ENCODE data around the gene USH2A.
A peak's percentile ranks its signal among the peaks of the same experiment; 100 is the strongest.
"Not testable (repeated sequence)": the region's sequence is repeated elsewhere in the genome, so short reads cannot be mapped to it uniquely, and the experiment has no call there.

USH2A gene

DNA sequence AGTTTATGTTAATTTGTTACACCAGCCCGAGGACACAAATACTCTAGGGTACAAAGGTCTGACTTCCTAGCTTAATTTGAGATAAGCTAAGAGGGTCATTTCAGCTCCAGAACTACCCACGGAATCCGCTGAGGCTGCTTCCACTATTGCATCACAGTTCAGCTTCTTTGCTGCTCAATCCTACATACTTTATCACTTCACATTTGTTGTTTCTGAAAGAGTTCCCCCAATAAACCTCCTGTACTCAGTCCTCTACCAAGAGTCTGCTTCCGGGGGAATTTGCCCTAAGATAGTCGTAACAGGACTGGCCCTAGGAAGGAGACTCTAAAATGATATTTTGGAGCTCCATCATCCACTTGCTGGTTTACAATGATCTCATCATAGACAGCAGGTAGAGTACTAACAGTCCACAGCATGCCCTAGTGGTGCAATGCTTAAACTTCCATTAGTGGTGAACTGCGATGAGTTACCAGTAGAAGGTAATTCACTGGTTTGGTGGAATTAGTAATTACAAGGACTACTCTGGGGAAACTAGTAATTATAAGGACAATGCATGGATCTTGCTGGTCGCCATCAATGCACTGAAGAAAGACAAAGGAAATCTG, 229.3 kb downstream of the USH2A start:
- DNase-seq: no peak

DNA sequence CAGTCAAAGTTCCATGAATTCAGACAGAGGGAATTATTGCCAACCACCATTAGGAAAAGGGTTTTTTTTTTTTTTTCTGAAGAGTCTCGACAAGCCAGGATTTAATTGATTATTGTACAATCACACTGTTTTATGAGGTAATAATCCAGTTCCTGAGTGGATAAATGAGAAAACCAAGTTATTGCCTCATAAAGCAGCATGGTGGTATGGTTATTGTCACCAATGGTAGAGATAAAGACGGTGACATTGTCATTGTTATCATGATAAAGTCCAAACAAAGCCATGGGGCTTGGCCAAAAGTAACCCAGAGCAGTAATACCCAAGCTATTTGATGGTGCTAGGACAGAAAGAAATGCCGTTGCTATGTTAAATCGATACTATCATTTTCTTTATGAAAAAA, 232.8 kb downstream of the USH2A start:
- DNase-seq: no peak

DNA sequence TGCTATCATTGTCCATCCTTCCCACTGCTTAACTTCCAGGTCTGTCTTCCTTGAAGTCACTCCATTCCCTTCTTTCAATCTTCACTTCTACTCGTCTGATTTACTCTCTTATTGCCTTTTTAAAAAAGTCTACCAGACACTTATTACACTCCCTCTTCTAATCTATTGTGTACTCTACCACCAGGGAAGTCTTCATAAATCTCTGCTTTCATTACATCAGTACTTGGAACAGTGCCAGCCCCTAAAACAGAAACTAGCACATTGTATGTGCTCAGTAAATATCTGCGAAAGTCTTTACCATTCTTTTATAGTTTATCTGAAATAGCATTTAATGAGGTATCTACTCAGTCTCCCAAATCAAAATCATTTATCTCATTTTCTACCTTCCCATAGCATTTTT, 236.4 kb downstream of the USH2A start:
- DNase-seq: no peak

DNA sequence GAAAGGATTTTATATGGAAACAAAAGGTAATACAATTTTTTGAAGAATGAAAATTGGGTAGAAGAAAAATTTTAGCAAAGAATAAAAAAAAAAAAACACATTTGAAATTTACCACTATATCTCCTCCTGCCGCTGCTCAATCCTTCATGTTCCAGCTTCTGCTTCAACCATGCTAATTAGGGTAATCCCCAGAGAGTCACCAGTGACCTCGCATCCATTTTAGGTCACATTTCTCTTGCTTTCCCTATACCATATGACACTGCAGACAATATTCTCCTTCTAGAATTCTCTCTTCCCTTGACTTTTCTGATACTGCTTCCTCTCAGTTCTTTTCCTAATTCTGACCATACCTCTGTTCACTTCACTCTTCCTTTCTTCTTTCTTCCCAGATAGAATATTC, 237.1 kb downstream of the USH2A start:
- no peak for DNase-seq

DNA sequence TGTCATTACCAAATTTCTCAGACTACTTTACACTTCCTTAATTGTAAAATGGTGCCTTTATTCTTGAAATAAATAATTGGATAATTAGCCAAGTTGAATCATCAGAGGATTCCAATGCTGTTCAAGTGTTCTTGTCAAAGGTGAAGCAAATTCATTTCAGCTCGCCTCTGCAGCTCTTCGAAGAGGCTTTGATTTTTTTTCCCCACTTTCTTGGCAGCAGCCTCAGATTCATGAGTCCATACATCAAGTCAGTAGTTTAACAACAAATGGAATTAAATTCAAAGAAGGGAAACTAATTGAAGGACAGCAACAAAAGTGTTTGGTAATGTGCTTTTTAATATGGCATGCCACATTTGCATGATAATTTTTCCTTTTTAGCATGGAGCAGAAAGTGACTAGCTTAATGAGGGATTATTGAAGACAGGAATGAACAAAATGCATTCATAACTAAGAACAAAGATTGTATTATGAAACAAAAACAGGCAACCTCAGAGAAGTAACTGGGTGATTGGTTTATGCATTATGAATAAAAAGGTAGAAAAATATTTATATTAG, 239.0 kb downstream of the USH2A start:
- no peak for DNase-seq

DNA sequence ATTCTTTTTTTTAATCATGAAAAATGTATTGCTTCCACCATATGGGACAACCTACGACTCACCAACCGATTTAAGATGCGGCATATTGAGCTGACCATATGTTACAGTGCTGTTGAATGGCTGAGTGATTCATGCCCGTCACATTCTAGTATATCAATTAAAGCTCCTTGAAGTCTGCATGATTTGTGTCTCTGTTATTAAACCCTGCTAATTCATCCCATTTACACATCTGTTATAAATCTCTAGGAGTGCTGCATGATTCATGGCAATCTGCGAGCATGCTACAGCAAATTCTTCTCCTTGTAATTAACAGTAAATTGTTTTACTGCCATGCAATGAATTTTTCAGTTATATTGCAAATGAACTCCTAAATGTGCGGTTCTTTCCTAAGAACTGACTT, 239.8 kb downstream of the USH2A start:
- peak; percentile 23 for DNase-seq

DNA sequence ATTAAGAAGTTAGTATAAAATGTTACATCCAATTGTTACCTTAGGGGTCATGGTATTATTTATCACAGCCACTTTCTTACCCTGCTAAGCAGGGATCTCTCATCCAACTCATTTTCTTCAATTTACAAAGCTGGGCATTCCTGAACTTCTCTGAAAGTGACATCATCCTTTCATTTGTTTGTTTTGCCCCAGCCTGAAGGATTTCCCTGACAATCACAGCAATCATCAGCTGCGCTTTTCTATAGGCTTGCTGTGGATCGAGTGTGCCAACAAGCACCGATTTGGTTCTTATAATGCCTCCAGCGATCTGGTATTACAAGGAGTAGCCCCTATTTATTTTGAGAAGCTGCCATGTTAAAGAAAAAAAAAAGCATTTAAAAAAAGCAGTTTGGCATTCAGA, 240.2 kb downstream of the USH2A start:
- peak; percentile 28 for DNase-seq

DNA sequence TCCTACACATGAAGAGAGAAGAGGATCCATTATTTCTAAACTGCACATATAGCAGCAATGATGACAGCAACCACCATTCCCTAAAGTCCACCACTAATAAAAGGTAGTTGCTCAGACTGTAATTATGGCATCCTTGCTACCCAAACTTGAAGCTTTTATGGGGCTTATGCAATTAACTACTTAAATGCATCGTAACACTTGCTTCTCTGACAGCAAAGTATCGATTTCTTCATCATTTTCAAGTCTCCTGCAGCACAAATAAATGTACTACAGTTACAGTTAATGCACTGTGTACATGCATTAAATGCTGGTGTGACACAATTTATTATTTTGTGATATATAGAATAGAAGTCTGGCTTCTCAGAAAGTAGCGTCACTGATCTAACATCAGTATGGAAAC, 241.7 kb downstream of the USH2A start:
- no peak for DNase-seq

DNA sequence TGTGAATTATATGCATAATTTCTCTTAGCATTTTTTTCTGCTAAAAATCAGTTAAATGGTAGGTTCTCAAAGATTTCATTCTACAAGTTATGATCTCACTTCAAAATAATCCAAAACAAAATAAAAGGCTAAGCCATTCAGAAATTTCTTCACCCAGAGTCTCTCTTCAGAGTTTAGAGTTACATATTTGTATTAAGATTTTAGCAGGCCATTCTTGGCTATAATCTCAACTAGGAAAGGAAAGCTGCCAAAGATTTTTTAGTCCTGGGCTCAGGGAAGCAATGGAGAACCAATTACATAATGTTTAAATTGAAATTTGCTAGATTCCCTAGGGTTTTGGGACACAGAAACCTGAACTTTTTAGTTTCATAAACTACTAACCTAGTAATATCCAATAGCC, 245.0 kb downstream of the USH2A start:
- DNase-seq: no peak

DNA sequence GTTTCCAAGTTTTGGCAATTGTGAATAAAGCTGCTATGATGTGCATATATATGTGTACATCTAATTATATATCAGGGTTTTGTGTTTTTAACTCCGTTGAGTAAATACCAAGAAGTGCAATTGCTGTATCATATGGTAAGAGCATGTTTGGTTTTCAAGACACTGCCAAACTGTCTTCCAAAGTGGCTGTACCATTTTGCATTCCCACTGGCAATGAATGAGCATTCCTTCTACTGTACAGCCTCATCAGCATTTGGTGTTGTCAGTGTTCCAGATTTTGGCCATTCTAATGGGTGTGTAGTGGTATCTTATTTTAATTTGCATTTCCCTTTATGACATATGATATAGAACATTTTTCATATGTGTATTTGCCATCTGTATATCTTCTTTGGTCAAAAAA, 246.3 kb downstream of the USH2A start:
- no peak for DNase-seq

DNA sequence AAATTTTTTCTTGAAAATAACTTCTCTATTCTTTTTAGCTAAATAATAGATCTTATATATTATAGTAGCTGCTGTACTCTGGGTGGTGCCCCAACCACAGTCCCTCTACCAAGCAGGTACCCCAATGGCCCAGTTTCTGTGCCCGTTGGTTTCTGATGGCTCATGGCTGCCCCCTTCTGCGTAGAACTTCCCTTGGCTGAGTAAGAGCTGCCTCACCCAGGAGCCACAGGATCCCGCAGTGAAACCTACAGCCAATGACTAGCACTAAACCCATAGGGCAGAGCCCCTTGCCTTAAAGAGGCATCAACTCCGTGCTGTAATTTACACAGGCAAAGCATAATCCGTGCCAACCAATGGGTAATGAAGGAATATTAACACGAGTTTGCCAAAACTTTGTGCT, 247.5 kb downstream of the USH2A start:
- DNase-seq: no peak

DNA sequence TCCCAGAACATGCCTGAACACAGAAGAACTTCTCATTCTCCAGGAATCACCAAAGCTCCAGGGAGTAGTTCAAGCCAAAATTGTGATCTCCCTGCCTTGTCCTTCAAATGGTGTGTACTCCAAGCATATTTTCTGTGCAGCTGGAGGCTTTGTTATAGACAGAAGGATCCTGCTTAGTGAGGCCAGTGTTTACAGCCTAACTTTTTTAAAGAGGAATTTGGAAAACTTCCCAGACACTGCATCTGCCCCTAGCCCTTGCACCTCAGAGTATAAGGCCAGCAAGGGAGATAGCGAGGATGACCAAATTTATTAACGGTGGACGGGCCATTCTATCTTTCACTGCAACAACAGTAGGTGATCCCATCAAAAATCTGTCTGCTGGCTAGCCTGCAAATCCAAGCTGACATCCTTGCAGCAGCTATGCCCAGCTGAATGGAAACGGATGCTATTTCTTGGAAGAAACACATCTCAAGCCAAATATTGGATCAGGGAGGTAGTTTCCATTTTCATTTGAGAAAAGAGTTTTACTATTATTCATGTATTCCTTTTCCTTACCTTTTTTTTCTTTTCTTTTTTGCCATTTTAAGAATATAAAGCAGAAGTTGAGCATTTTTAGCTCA, 249.8 kb downstream of the USH2A start:
- DNase-seq: no peak

DNA sequence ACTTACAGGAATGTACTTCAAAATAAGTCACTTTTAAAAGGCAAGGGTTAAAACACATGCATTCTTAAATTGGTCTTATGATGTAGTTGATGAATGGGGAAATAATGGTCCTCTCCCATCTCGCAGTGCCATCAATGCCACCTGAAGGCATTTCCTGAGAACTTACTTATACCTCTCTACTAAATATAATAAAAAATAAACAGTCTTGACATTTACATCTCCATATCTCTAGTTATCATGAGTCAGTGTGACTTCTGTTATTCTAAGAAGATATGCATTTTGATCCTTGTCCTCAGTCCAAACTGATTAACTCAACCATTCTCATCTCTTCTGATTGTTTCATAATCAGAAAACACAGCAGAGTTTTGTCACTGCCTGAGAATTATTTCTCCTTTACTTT, 253.9 kb downstream of the USH2A start:
- no peak for DNase-seq

DNA sequence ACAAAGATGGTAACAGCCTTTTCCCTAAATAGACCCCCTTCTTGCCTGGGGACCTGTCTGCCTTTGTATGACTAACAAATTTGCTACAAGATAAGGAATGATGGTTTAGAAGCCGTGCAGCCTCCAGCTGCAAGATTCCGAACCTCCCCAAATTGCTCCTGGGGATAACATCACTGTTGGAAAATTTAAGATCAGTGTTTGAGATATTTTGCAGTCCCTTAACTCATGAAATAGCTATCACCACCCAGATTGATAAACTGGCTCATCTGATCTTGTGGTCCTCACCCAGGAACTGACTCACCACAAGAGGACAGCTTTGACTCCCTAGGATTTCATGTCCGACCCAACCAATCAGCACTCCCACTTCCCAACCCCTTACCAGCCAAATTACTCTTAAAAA, 254.7 kb downstream of the USH2A start:
- no peak for DNase-seq

DNA sequence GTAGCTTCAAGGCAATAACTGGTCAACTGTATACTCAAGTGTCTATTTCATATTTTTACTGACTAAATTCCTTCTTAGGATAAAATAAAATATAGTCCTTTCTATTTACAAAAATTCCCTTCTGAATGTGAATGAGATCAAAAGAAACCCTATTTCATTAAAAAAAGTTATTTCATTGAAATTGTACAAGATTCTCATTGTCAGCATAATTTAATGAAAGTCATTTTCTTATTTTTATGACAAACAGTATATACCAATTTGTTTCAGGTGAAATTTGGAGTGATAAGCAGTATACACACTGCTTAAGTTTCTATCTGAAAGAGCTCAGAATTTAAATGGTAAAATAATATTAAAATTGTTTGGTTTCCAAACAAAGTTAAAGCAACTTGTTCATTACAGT, 269.2 kb downstream of the USH2A start:
- no peak for DNase-seq

DNA sequence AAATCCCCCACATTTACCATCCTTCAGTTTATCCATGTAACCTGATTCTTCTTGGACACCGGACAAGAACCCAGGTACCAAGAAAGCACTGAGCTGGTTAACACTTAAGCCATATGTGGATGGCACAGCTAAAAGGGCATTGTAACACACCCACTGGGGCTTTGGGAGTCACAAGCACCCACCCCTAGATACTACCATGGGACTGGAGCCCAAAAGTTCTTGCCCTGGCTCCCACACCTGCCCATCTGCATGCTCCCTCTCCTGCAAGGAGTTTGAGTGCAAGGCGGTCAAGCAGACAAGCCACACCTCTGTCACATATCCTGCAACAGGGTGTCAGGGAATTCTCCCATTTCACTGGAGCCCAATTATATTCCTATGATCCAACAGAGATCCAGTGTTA, 270.1 kb downstream of the USH2A start:
- DNase-seq: no peak

DNA sequence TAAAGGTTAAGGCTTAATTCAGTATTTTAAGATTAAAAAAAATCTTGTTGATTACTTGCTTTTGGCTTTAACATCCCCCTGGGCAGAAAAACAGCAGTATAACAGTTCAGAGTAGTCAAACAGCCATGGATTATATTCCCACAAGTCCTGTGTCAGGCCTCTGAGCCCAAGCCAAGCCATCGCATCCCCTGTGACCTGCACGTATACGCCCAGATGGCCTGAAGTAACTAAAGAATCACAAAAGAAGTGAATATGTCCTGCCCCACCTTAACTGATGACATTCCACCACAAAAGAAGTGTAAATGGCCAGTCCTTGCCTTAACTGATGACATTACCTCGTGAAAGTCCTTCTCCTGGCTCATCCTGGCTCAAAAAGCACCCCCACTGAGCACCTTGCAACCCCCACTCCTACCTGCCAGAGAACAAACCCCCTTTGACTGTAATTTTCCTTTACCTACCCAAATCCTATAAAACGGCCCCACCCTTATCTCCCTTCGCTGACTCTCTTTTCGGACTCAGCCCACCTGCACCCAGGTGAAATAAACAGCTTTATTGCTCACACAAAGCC, 277.7 kb downstream of the USH2A start:
- not testable (repeated sequence) for DNase-seq

DNA sequence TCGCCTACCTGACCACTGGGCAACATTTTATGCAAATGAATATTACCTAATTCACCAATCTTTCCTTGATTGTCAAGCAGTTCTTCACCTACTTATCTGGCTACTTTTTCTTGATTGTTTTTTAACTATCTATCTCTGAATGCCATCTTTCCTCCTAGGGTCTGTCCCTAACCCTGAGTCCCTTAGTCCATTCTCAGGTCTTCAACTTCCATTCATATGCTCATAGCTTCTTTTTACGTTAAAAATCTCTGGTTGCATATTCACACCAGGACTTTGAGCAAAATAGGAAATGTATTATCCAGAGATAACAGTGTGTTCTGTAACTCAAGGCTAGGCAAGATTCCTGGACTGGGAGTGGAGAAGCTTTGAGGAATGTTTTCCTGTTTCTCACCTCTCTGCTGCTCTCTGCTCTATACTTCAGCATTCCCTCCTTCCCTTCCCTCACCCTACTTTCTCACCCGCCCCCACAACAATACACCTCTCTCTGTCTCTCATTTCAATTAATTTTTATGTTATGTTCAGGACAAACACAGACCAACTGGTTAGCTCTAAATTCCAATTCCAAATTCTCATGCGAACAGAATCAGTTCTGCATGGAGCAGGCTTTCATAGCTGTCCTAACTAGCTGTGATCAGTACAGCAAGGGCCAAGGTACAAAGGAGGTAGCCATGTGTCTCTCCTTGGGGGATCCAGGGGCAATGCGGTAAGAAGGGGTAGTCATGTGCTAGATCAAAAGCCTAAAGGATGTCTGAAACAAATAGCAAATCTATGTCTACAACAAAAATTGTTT, 278.4 kb downstream of the USH2A start:
- no peak for DNase-seq

DNA sequence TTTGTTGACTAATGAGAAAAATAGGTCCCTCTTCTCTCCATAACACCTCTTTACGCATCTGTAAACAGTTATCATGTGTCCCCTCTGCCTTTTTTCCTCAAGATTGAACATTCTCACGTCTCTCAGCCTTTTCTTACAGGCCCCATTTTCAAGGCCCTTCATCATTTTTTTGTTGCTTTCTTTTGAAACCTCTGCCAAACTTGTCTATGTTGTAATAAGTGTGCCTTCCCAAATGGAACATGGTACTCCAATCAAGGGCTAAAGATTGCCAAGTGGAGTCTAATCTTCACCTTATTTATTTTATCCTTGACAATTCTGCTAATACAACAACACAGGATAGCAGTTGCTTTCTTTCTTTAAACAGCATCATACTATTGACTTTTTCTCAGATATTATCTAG, 280.3 kb downstream of the USH2A start:
- DNase-seq: no peak

DNA sequence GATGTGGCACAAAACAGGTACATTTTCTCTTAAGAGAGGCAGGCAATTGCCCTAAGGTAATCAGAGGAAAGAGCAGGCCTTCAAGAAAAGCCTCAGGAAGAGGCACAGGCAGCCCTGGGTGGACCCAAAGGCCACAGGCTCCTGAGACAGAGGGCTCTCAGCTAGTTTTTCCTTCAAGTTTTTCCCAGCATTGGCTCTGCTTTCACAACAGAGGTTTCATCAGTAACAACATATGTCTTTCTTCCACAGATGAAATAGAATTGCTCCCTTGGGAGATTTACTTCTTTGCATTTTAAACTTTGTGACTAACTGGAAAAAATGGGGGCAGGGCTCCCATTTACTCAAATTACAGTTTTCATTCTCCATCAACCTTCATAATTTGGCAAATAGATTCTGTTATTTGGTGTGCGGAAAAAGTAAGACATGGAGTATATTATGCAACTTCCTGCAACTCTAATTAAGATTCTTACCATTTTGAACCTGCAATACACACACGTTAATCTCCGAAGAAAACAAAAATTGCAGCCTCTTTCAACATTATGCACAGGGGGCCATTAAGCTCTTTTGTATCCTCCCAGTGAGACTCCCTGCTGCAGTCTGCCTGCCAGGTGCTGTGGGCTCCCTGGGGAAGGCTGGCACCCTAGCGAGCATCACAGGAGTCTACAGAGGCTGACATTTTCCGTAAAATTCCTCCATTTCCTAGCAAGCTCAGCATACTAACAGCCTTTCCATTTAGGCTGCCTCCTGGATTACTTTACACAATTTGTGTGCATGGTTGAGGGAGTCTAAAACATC, 282.3 kb downstream of the USH2A start:
- DNase-seq: no peak

DNA sequence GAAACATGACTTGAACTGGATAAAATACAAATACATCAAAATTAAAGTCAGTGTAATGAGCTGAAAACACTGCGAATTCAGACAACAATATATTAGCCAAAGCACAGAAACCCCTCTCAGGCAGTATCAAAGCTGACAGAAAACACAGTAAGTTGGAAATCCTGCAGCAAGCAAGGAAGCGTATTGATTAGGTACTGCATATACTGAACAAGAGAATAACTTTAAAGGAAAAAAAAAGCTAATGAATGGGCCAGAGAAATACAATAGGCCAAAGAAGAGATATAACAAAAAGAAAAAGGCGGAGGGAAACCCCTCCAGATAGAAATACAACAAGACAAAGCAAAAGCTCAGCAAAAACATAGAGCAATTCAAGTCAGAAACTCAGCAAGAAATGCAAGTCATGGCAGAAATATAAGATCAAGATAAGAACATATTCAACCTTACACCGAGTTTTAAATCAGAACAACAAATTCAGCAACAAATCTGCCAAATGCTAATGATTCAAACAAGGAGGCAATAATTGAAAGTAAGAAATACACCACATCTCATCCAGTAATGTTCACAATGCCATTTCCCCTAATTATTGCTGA, 299.0 kb downstream of the USH2A start:
- DNase-seq: no peak

DNA sequence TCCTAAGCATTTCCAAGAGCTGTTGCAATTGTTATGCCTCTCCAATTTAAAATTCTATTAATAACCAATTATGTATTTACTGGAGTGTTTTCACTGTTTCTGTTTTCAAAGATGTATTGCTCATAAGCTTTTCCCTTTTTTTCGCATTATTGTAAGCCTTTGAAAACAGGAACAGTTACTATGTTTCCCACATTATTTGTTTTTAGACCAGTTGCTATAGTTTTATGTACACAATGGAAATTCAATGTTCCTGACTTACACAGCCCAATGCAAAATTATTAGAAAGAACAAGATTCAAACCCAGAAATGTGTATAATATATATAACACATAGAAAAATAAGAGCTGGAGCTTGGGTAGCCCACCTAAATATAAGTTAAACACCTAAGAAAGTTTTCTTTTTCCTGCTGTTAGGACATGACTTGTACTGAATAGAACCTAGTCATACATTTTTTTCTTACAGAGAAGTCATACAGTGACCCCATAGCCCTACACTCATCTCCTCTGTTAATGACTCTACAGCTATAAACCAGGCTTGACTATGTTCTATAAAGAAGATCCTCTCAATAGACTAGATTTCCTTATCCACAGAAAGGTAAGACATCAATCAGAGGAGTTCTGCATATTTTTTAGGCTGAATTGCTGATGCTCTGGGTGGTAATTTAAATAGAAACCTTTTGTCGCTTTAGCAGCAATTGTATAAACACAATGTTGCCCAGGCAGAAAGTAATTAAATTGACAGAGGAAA, 299.6 kb downstream of the USH2A start:
- DNase-seq: no peak
